HFFc6 (cell line): ENCODE data around the gene ABHD12. TPM values are rescaled to one million over a fixed set of nuclear protein-coding genes. Genes with fewer than 3 reads are reported as not detected.
"Not testable (repeated sequence)": the region's sequence is repeated elsewhere in the genome, so short reads cannot be mapped to it uniquely, and the experiment has no call there.

ENCODE experiments used
- DNase-seq: peaks from one replicate; pipeline ENCODE4 v3.0.0-alpha.2; 2018
- H3K27ac Mint-ChIP-seq: 2 replicates; pipeline ENCODE4 v1.8.0; 2020; ENCODE audit warnings: mild to moderate bottlenecking, mixed read lengths
- H3K27me3 Mint-ChIP-seq: 2 replicates; pipeline ENCODE4 v1.8.0; 2021; ENCODE audit warnings: mild to moderate bottlenecking, moderate library complexity, mixed read lengths; ENCODE audit not compliant: insufficient read depth
- H3K36me3 Mint-ChIP-seq: 2 replicates; pipeline ENCODE4 v1.8.0; 2021; ENCODE audit warnings: low read depth, mixed read lengths
- H3K4me1 Mint-ChIP-seq: 2 replicates; pipeline ENCODE4 v1.8.0; 2020; ENCODE audit warnings: low read depth, mixed read lengths
- H3K4me3 Mint-ChIP-seq: 2 replicates; pipeline ENCODE4 v1.8.0; 2020; ENCODE audit warnings: mild to moderate bottlenecking, moderate library complexity, mixed read lengths
- H3K9me3 Mint-ChIP-seq: 2 replicates; pipeline ENCODE4 v1.8.0; 2020; ENCODE audit warnings: mild to moderate bottlenecking, mixed read lengths
- CTCF ChIP-seq: fragments of 200-600 bp; sonication (generic); IDR thresholded peaks from 2 replicates; pipeline ENCODE4 v1.5.0; 2021; ENCODE audit warnings: antibody characterized with exemption, mild to moderate bottlenecking
- total RNA-seq, 6 experiments: library from RNA; stranded (reverse); fragmentation: NEBNext Ultra II Directional; extraction: Animal tissue kit (Norgen Biotek cat#: 25700); gene quantifications; 2 replicates in 1 of 6; 3 replicates in 5 of 6; pipeline ENCODE4 v1.2.3, GENCODE V29; 2021

ABHD12 gene
- total RNA-seq, 6 experiments from 2014 or later = 87.0 to 103 (median 98.9) TPM

- no peak for TF ChIP-seq CTCF
- no peaks in the 10 kb centered on the region for H3K27me3 Mint-ChIP-seq
- no peaks in the 10 kb centered on the region for H3K9me3 Mint-ChIP-seq
- no peak overlapping the region for H3K27ac Mint-ChIP-seq
- no peaks in the 10 kb centered on the region for H3K4me1 Mint-ChIP-seq
- H3K4me3 Mint-ChIP-seq = no peak overlapping the region
- H3K36me3 Mint-ChIP-seq = peaks cover 11% of the 10 kb centered on the region; the same call in 1 of the 2 replicates
- DNase-seq = no peak
Observed at GRCh38 chr20:25271486-25272222, 119.0 kb downstream of the ABHD12 start.

- no peak for TF ChIP-seq CTCF
- Mint-ChIP-seq H3K4me3 (no peak overlapping the region), H3K4me1 (no peaks in the 10 kb centered on the region), H3K27me3 (no peaks in the 10 kb centered on the region), H3K9me3 (no peaks in the 10 kb centered on the region), H3K36me3 (peaks cover 11% of the 10 kb centered on the region; the same call in 1 of the 2 replicates), H3K27ac (no peak overlapping the region)
- DNase-seq = no peak
Observed at GRCh38 chr20:25270829-25271251, 119.8 kb downstream of the ABHD12 start.

- Mint-ChIP-seq H3K4me1 (no peaks in the 10 kb centered on the region), H3K36me3 (peaks cover 12% of the 10 kb centered on the region; the same call in 1 of the 2 replicates), H3K4me3 (no peak overlapping the region), H3K27me3 (no peaks in the 10 kb centered on the region), H3K27ac (no peak overlapping the region), H3K9me3 (no peaks in the 10 kb centered on the region)
- no peak for DNase-seq
- no peak for TF ChIP-seq CTCF
Observed at GRCh38 chr20:25269833-25270170, 120.8 kb downstream of the ABHD12 start.

- no peak for TF ChIP-seq CTCF
- peaks cover 4% of the 10 kb centered on the region; the same call in 1 of the 2 replicates for H3K9me3 Mint-ChIP-seq
- no peaks in the 10 kb centered on the region for H3K27me3 Mint-ChIP-seq
- no peak overlapping the region for H3K27ac Mint-ChIP-seq
- no peak overlapping the region for H3K4me3 Mint-ChIP-seq
- no peaks in the 10 kb centered on the region for H3K4me1 Mint-ChIP-seq
- no peak for DNase-seq
- peaks cover 18% of the 10 kb centered on the region for H3K36me3 Mint-ChIP-seq
Observed at GRCh38 chr20:25269057-25269832, 121.4 kb downstream of the ABHD12 start.

GRCh38 chr20:25260770-25261437 lies 129.7 kb downstream of the ABHD12 start:
- H3K9me3 Mint-ChIP-seq, H3K27me3 Mint-ChIP-seq, DNase-seq, H3K4me1 Mint-ChIP-seq, H3K4me3 Mint-ChIP-seq, H3K27ac Mint-ChIP-seq: not testable (repeated sequence)
- H3K36me3 Mint-ChIP-seq = peaks cover 54% of the 10 kb centered on the region
